Panc1 (cell line): ENCODE results near the gene KCNQ1. TPM values are rescaled to one million over a fixed set of nuclear protein-coding genes. Genes with fewer than 3 reads are reported as not detected.

ENCODE experiments used
- ATAC-seq: fragments of 200-7000 bp; cut with Tn5 transposase; 2 replicates; pipeline ENCODE4 v1.9.1; 2020; ENCODE audit warnings: mild to moderate bottlenecking, moderate library complexity
- BruUV-seq: library from RNA; stranded (reverse); fragments of 400-500 nt; replicated peaks from 2 replicates; lab custom pipeline; 2021; lab: Mats Ljungman, UMichigan
- CTCF ChIA-PET: fragments of 300-600 bp; sonication (Branson Sonifier 250); formaldehyde crosslinking; loops from one replicate; lab custom pipeline; 2022; ENCODE audit warnings: antibody characterized with exemption; lab: Charles Lee
- POLR2A ChIA-PET: fragments of 300-600 bp; sonication (Branson Sonifier 250); formaldehyde crosslinking; loops from one replicate; lab custom pipeline; 2022; ENCODE audit warnings: antibody characterized with exemption; lab: Charles Lee
- DNase-seq: peaks from one replicate; pipeline ENCODE4 v3.0.0-alpha.2; 2010; ENCODE audit warnings: low read depth, low spot score
- H3K27ac ChIP-seq: 2 replicates; pipeline ENCODE4 v1.5.1; 2011; ENCODE audit warnings: mild to moderate bottlenecking, low read length, inconsistent platforms
- H3K27me3 ChIP-seq: fragments of 200-500 bp; sonication (Bioruptor generic); 2 replicates; pipeline ENCODE4 v1.6.0; 2014; ENCODE audit warnings: low read length, inconsistent platforms; ENCODE audit not compliant: control insufficient read depth, insufficient read depth
- H3K36me3 ChIP-seq: fragments of 200-500 bp; sonication (Bioruptor generic); 2 replicates; pipeline ENCODE4 v1.5.1; 2014; ENCODE audit warnings: inconsistent platforms, mild to moderate bottlenecking, low read length, moderate library complexity; ENCODE audit not compliant: control insufficient read depth, insufficient read depth
- H3K4me1 ChIP-seq: 2 replicates; pipeline ENCODE4 v1.5.1; 2011; ENCODE audit warnings: inconsistent platforms, mild to moderate bottlenecking, low read length, moderate library complexity; ENCODE audit not compliant: control insufficient read depth, insufficient read depth
- H3K4me3 ChIP-seq, 2 experiments: 2 replicates each; pipeline ENCODE4 v1.5.1; 2011 to 2012; ENCODE audit warnings: low read depth in 2 of 2, low read length in 2 of 2, mild to moderate bottlenecking in 2 of 2, inconsistent platforms in 1 of 2, moderate library complexity in 1 of 2
- H3K9me3 ChIP-seq: fragments of 200-500 bp; sonication (Bioruptor generic); 2 replicates; pipeline ENCODE4 v1.5.1; 2014; ENCODE audit warnings: low read depth, mild to moderate bottlenecking, inconsistent platforms, low read length, moderate library complexity; ENCODE audit not compliant: control insufficient read depth, insufficient read depth
- POLR2AphosphoS5 ChIP-seq: IDR thresholded peaks from 2 replicates; pipeline ENCODE4 v1.6.1; 2012; ENCODE audit warnings: mild to moderate bottlenecking, low read depth, low read length, moderate library complexity
- SIN3A ChIP-seq: IDR thresholded peaks from 2 replicates; pipeline ENCODE4 v1.6.1; 2012; ENCODE audit warnings: low read depth, mild to moderate bottlenecking, low read length, moderate library complexity, borderline replicate concordance; ENCODE audit not compliant: insufficient read depth
- TCF7L2 ChIP-seq: IDR thresholded peaks from 2 replicates; pipeline ENCODE4 v1.6.1; 2011; ENCODE audit warnings: mild to moderate bottlenecking, low read depth, low read length, inconsistent platforms
- in situ Hi-C: cut with HindIII; loops from 2 replicates; pipeline ENCODE4 v1.10.0; 2016; ENCODE audit warnings: low sequenced_read_pairs, low pct_unique_long_range_greater_than_20kb
- intact Hi-C: fragments of 100-400 bp; cut with micrococcal nuclease; formaldehyde crosslinking; loops from one replicate; pipeline ENCODE4 v1.10.0; 2022; ENCODE audit not compliant: unreplicated experiment
- total RNA-seq: library from RNA; stranded (reverse); gene quantifications from one replicate; pipeline ENCODE4 v1.2.1, GENCODE V29; 2021; ENCODE audit not compliant: unreplicated experiment
- TF ChIP-seq, protein P1 (sequence below), 2 experiments: IDR thresholded peaks; 2 replicates each; pipeline ENCODE4 v1.6.1; 2011 to 2012; ENCODE audit warnings: low read depth in 2 of 2, control low read depth in 1 of 2, low read length in 1 of 2, mild to moderate bottlenecking in 1 of 2, moderate library complexity in 1 of 2; ENCODE audit not compliant: insufficient read depth in 1 of 2
- TF ChIP-seq, protein P2 (sequence below): fragments of 450-650 bp; IDR thresholded peaks from 2 replicates; pipeline ENCODE4 v1.5.1; 2017; ENCODE audit warnings: mild to moderate bottlenecking

The KCNQ1 gene
- total RNA-seq, 1 experiment from 2014 or later, result 1.0 TPM

DNA sequence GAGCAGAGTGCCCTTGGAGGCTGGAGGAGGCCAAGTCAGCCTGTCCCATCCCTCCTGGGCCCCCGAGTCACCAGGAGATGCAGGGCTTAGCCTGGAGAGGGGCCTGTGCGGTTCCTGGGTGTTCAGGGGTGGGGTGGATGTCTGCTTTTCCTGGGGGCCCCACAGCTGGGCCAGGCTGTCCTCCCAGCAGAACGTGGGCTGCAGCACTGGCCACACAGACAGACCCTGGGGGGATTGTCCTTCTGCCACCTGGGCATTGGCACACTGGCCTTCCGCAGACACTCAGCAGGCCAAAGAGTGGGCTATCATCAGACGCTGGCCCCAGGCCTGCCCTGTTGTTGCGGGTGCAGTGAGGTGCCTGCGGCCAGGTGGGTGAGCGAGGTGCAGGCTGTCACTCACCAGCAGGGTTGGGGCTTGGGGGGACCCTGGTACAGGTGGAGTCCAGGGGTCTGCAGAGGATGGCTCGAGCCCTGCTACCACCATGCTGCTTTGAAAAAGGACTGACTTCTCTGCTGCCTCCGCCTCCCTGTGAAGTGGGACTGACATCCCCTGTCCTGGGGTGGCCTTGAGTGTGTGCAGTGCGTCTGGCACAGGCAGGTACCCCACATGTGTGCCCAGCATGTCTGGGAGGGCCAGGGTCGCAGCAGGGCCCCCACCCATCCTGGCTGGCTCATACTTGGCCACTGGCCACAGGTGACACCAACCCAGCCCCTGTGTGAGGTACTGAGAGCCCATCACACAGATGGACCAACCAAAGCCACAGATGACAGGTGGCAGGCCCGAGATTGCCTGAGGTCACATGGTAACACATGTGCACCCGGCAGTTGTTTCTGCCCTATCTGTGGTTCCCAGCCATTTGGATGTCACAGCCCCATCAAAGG, 294.0 kb downstream of the KCNQ1 start:
- Histone ChIP-seq H3K36me3 (no peaks in the 10 kb centered on the region), H3K4me3 (no peak overlapping the region), H3K4me1 (peaks cover 23% of the 10 kb centered on the region), H3K9me3 (no peaks in the 10 kb centered on the region), H3K27me3 (no peaks in the 10 kb centered on the region), H3K27ac (no peak overlapping the region)
- BruUV-seq, result no TSS peak
- no peak for DNase-seq
- intact Hi-C loops (no loop called here), in situ Hi-C loops (no loop called here)
- CTCF ChIA-PET, result no interaction called here
- POLR2A ChIA-PET, result no interaction called here
- TF ChIP-seq, protein P1, sequence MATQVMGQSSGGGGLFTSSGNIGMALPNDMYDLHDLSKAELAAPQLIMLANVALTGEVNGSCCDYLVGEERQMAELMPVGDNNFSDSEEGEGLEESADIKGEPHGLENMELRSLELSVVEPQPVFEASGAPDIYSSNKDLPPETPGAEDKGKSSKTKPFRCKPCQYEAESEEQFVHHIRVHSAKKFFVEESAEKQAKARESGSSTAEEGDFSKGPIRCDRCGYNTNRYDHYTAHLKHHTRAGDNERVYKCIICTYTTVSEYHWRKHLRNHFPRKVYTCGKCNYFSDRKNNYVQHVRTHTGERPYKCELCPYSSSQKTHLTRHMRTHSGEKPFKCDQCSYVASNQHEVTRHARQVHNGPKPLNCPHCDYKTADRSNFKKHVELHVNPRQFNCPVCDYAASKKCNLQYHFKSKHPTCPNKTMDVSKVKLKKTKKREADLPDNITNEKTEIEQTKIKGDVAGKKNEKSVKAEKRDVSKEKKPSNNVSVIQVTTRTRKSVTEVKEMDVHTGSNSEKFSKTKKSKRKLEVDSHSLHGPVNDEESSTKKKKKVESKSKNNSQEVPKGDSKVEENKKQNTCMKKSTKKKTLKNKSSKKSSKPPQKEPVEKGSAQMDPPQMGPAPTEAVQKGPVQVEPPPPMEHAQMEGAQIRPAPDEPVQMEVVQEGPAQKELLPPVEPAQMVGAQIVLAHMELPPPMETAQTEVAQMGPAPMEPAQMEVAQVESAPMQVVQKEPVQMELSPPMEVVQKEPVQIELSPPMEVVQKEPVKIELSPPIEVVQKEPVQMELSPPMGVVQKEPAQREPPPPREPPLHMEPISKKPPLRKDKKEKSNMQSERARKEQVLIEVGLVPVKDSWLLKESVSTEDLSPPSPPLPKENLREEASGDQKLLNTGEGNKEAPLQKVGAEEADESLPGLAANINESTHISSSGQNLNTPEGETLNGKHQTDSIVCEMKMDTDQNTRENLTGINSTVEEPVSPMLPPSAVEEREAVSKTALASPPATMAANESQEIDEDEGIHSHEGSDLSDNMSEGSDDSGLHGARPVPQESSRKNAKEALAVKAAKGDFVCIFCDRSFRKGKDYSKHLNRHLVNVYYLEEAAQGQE (IDR thresholded peaks at IDR 0.05; ENCODE audit: insufficient read depth in 1 of 2, low read depth in 2 of 2, low read length in 1 of 2), result no peak
- TF ChIP-seq TCF7L2, result no peak
- no peak for TF ChIP-seq POLR2AphosphoS5
- TF ChIP-seq, protein P2, sequence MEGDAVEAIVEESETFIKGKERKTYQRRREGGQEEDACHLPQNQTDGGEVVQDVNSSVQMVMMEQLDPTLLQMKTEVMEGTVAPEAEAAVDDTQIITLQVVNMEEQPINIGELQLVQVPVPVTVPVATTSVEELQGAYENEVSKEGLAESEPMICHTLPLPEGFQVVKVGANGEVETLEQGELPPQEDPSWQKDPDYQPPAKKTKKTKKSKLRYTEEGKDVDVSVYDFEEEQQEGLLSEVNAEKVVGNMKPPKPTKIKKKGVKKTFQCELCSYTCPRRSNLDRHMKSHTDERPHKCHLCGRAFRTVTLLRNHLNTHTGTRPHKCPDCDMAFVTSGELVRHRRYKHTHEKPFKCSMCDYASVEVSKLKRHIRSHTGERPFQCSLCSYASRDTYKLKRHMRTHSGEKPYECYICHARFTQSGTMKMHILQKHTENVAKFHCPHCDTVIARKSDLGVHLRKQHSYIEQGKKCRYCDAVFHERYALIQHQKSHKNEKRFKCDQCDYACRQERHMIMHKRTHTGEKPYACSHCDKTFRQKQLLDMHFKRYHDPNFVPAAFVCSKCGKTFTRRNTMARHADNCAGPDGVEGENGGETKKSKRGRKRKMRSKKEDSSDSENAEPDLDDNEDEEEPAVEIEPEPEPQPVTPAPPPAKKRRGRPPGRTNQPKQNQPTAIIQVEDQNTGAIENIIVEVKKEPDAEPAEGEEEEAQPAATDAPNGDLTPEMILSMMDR, result no peak
- no peak for TF ChIP-seq SIN3A
- no peak for ATAC-seq

DNA sequence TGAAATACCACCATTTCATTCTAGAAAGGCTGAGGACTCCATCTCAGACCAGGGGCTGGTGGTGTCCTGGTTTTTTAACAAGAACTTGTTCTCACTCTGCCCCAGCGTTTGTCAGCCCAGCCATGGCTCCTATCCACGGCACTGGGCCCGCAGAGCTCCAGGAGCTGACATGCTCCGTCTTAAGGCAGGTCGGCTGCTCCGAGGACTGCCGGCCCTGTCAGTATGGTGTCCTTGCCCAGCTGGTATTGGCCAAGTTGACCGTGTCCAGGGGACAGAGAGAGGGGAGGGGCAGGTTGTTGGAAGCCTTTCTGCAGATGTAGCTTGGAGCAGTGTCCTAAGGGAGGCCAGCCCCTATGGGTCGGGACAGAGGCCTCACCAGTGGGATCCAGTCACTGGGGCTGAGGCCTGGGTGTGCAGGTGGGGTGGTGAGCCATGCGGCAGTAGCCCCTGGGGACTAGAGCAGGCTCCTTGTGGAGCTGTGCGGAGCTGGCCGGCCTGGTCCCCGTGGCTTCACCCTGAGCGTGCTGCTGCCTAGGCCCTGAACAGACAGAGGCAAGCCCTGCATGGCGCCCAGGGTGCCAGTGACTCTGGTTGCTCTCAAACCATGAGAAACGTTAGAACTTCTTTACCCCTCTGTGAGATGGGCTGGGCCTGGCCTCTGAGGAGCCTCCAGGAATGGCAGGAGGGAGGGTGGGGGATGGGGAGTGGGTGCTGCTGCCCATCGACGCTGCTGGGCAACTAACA, 294.9 kb downstream of the KCNQ1 start:
- Histone ChIP-seq H3K27ac (no peak overlapping the region), H3K9me3 (no peaks in the 10 kb centered on the region), H3K27me3 (no peaks in the 10 kb centered on the region), H3K4me1 (peaks cover 19% of the 10 kb centered on the region), H3K36me3 (no peaks in the 10 kb centered on the region), H3K4me3 (no peak overlapping the region)
- in situ Hi-C loops, result no loop called here
- TF ChIP-seq SIN3A (no peak), TCF7L2 (no peak), POLR2AphosphoS5 (no peak)
- TF ChIP-seq, protein P1 (IDR thresholded peaks at IDR 0.05; ENCODE audit: insufficient read depth in 1 of 2, low read depth in 2 of 2, low read length in 1 of 2), result no peak
- no TSS peak for BruUV-seq
- DNase-seq, result no peak
- intact Hi-C loops, result no loop called here
- CTCF ChIA-PET, result interaction anchor here (0.6 kb wide), 1 partner anchor 50 kb away, joined by 3 read pairs; no protein-coding TSS in a partner anchor
- ATAC-seq, result no peak
- POLR2A ChIA-PET, result no interaction called here
